Testis (tissue), 3 donors: ENCODE data around the gene NRP1. TPM values are rescaled to one million over a fixed set of nuclear protein-coding genes. Genes with fewer than 3 reads are reported as not detected.
A peak's percentile ranks its signal among the peaks of the same experiment; 100 is the strongest.

Experiments used
- DNase-seq: peaks from one replicate; pipeline ENCODE4 v3.0.0-alpha.2; 2019
- H3K27ac ChIP-seq, 2 donors: fragments of 200-600 bp; sonication (generic); one replicate each; pipeline ENCODE4 v1.5.1; 2019
- H3K27me3 ChIP-seq: fragments of 200-600 bp; sonication (generic); one replicate; pipeline ENCODE4 v1.5.1; 2019
- H3K36me3 ChIP-seq: fragments of 200-600 bp; sonication (generic); one replicate; pipeline ENCODE4 v1.5.1; 2017; ENCODE audit warnings: low read depth; ENCODE audit errors: missing control alignments
- H3K4me1 ChIP-seq: fragments of 200-600 bp; sonication (generic); one replicate; pipeline ENCODE4 v1.5.1; 2019
- H3K4me3 ChIP-seq, 2 donors: fragments of 200-600 bp; sonication (generic); one replicate each; pipeline ENCODE4 v1.5.1; 2017 to 2019
- H3K9me3 ChIP-seq: fragments of 200-600 bp; sonication (generic); one replicate; pipeline ENCODE4 v1.5.1; 2017
- CTCF ChIP-seq, 3 experiments: fragments of 450-650 bp in 2 of 3; fragments of 200-600 bp in 1 of 3; sonication (generic) in 1 of 3; IDR thresholded peaks; one replicate each; pipeline ENCODE4 v1.5.1; 2016 to 2019; ENCODE audit warnings: antibody characterized with exemption in 3 of 3, mild to moderate bottlenecking in 2 of 3, moderate library complexity in 1 of 3
- POLR2A ChIP-seq: fragments of 450-650 bp; IDR thresholded peaks from one replicate; pipeline ENCODE4 v1.6.1; 2017; ENCODE audit warnings: antibody characterized with exemption, mild to moderate bottlenecking, moderate library complexity
- whole genome bisulfite sequencing, 2 donors: methylation state at CpG; one replicate each; pipeline ENCODE4 v1.1.5; 2018; 5-methylcytosine and 5-hydroxymethylcytosine counted together
- intact Hi-C: fragments of 100-400 bp; cut with DNase I; formaldehyde crosslinking; loops from one replicate; pipeline ENCODE4 v1.15.1; 2023; ENCODE audit warnings: low total_unique reads
- polyA plus RNA-seq: library from polyadenylated mRNA; stranded (reverse); fragments of 350-450 nt; fragmentation: Illumina TruSeq; extraction: RNeasy Lipid Tissue Mini Kit (QIAGEN cat#74804); gene quantifications from one replicate; pipeline ENCODE4 v1.2.3, GENCODE V29; 2014; ENCODE audit warnings: low read depth, low replicate concordance; ENCODE audit not compliant: insufficient read depth
- total RNA-seq, 2 donors: library from RNA; depleted of rRNA; stranded (reverse); fragments of >200 nt; gene quantifications; one replicate each; pipeline ENCODE4 v1.2.3, GENCODE V29; 2016

NRP1 gene
- total and polyA plus RNA-seq, 3 donors from 2014 or later = 15.9 to 23.8 (median 17.1) TPM

- Histone ChIP-seq H3K4me1 (peaks cover 11% of the 10 kb centered on the region), H3K27ac (no peak overlapping the region), H3K27me3 (no peaks in the 10 kb centered on the region), H3K9me3 (no peaks in the 10 kb centered on the region), H3K36me3 (no peaks in the 10 kb centered on the region), H3K4me3 (no peak overlapping the region)
- DNase-seq = no peak
- intact Hi-C loops = no loop called here
- WGBS, 2 donors = 76 to 78% methylated on average over 5 of the region's 5 CpGs
- TF ChIP-seq CTCF (IDR thresholded peaks at IDR 0.05) (no peak), POLR2A (no peak)
Observed at GRCh38 chr10:33242931-33243330, 91.5 kb downstream of the NRP1 start.

- no peak for DNase-seq
- 63 to 76% methylated on average over 4 of the region's 4 CpGs for WGBS, 2 donors
- Histone ChIP-seq H3K4me1 (peaks cover 11% of the 10 kb centered on the region), H3K9me3 (no peaks in the 10 kb centered on the region), H3K36me3 (no peaks in the 10 kb centered on the region), H3K4me3 (no peak overlapping the region), H3K27me3 (no peaks in the 10 kb centered on the region), H3K27ac (peak overlapping the region in 1 of 2 donors; percentile 50)
- TF ChIP-seq POLR2A = no peak
- TF ChIP-seq CTCF (IDR thresholded peaks at IDR 0.05) = no peak
- intact Hi-C loops = no loop called here
Observed at GRCh38 chr10:33241351-33241750, 93.1 kb downstream of the NRP1 start.

GRCh38 chr10:33240931-33241330, 93.5 kb downstream of the NRP1 start:
- H3K4me1 ChIP-seq = peaks cover 11% of the 10 kb centered on the region
- intact Hi-C loops = no loop called here
- no peaks in the 10 kb centered on the region for H3K27me3 ChIP-seq
- WGBS, 2 donors = 49 to 57% methylated on average over 2 of the region's 2 CpGs
- peak overlapping the region in 1 of 2 donors; percentile 50 for H3K27ac ChIP-seq
- no peaks in the 10 kb centered on the region for H3K9me3 ChIP-seq
- TF ChIP-seq POLR2A (no peak), CTCF (IDR thresholded peaks at IDR 0.05) (no peak)
- DNase-seq = no peak
- H3K36me3 ChIP-seq = no peaks in the 10 kb centered on the region
- no peak overlapping the region for H3K4me3 ChIP-seq

GRCh38 chr10:33240258-33240657, 94.2 kb downstream of the NRP1 start:
- TF ChIP-seq CTCF (IDR thresholded peaks at IDR 0.05) = no peak
- TF ChIP-seq POLR2A = no peak
- Histone ChIP-seq H3K27ac (no peak overlapping the region), H3K4me1 (peaks cover 13% of the 10 kb centered on the region), H3K4me3 (no peak overlapping the region), H3K27me3 (no peaks in the 10 kb centered on the region), H3K36me3 (no peaks in the 10 kb centered on the region), H3K9me3 (no peaks in the 10 kb centered on the region)
- DNase-seq = no peak
- WGBS, 2 donors = 86 to 91% methylated on average over 2 of the region's 2 CpGs
- intact Hi-C loops = no loop called here

- intact Hi-C loops = no loop called here
- 78 to 91% methylated on average over 2 of the region's 2 CpGs for WGBS, 2 donors
- Histone ChIP-seq H3K27me3 (no peaks in the 10 kb centered on the region), H3K4me1 (peaks cover 13% of the 10 kb centered on the region), H3K27ac (no peak overlapping the region), H3K4me3 (no peak overlapping the region), H3K36me3 (no peaks in the 10 kb centered on the region), H3K9me3 (no peaks in the 10 kb centered on the region)
- TF ChIP-seq CTCF (IDR thresholded peaks at IDR 0.05) (no peak), POLR2A (no peak)
- DNase-seq = no peak
Observed at GRCh38 chr10:33239257-33239656, 95.2 kb downstream of the NRP1 start.
